SU-DHL-6 (cell line): Measurements from ENCODE around the gene FARS2.
"Not testable (repeated sequence)": the region's sequence is repeated elsewhere in the genome, so short reads cannot be mapped to it uniquely, and the experiment has no call there.

Experiments
- H2AFZ ChIP-seq: fragments of 200-600 bp; sonication (generic); 2 replicates; pipeline ENCODE4 v1.6.1; 2014; ENCODE audit warnings: low read depth, mild to moderate bottlenecking, moderate library complexity, mixed read lengths, antibody characterized with exemption, low read length; ENCODE audit not compliant: severe bottlenecking
- H3F3A ChIP-seq: fragments of 200-600 bp; shearing (Covaris generic); 2 replicates; pipeline ENCODE4 v1.6.0; 2016; ENCODE audit warnings: antibody characterized with exemption, mild to moderate bottlenecking; ENCODE audit not compliant: insufficient read depth
- H3K27ac ChIP-seq: fragments of 200-600 bp; sonication (generic); 2 replicates; pipeline ENCODE4 v1.5.1; 2016; ENCODE audit warnings: low read depth, mild to moderate bottlenecking, low read length, moderate library complexity, mixed read lengths
- H3K27me3 ChIP-seq: fragments of 200-600 bp; sonication (generic), shearing (Covaris generic); 2 replicates; pipeline ENCODE4 v1.6.0; 2014; ENCODE audit warnings: mild to moderate bottlenecking, low read length
- H3K36me3 ChIP-seq: fragments of 200-600 bp; sonication (generic); 2 replicates; pipeline ENCODE4 v1.6.1; 2014; ENCODE audit warnings: mild to moderate bottlenecking, low read length, mixed read lengths
- H3K4me2 ChIP-seq: fragments of 300-600, 200-600 bp; shearing (Covaris generic), sonication (generic); 2 replicates; pipeline ENCODE4 v1.6.0; 2014; ENCODE audit warnings: low read length, low read depth, mild to moderate bottlenecking; ENCODE audit not compliant: poor library complexity, severe bottlenecking
- H3K4me3 ChIP-seq: fragments of 200-600 bp; sonication (generic); 2 replicates; pipeline ENCODE4 v1.5.1; 2014; ENCODE audit warnings: antibody characterized with exemption, low read length, mild to moderate bottlenecking, mixed read lengths; ENCODE audit not compliant: insufficient read depth, poor library complexity, severe bottlenecking
- H3K79me2 ChIP-seq: fragments of 200-600 bp; sonication (generic); 2 replicates; pipeline ENCODE4 v1.6.1; 2014; ENCODE audit warnings: mild to moderate bottlenecking, low read length, moderate library complexity; ENCODE audit not compliant: insufficient read depth
- H3K9ac ChIP-seq: fragments of 200-600 bp; sonication (generic); 2 replicates; pipeline ENCODE4 v1.7.0; 2014; ENCODE audit warnings: mild to moderate bottlenecking, low read length
- H3K9me2 ChIP-seq: fragments of 200-600 bp; sonication (generic); replicated peaks from 2 replicates; pipeline ENCODE4 v1.6.1; 2014; ENCODE audit warnings: low read length; ENCODE audit not compliant: insufficient read depth
- H3K9me3 ChIP-seq: fragments of 200-600 bp; sonication (generic); 2 replicates; pipeline ENCODE4 v1.6.1; 2014; ENCODE audit warnings: low read length, mixed read lengths; ENCODE audit not compliant: insufficient read depth
- H4K20me1 ChIP-seq: fragments of 200-600 bp; sonication (generic); 2 replicates; pipeline ENCODE4 v1.6.1; 2014; ENCODE audit warnings: low read depth, mild to moderate bottlenecking, antibody characterized with exemption, low read length, moderate library complexity, mixed read lengths
- CTCF ChIP-seq: fragments of 200-600 bp; sonication (generic); IDR thresholded peaks from one replicate; pipeline ENCODE4 v1.5.1; 2017; ENCODE audit warnings: antibody characterized with exemption, mild to moderate bottlenecking, low read length, moderate library complexity; ENCODE audit not compliant: insufficient read depth, poor library complexity, severe bottlenecking
- EZH2phosphoT487 ChIP-seq: fragments of 200-600 bp; sonication (generic), shearing (Covaris generic); conservative IDR thresholded peaks from 2 replicates; pipeline ENCODE4 v1.6.1; 2018; ENCODE audit warnings: mild to moderate bottlenecking, antibody characterized with exemption, low read length, moderate library complexity, mixed read lengths

The FARS2 gene

GRCh38 chr6:5679691-5680090, 418.4 kb downstream of the FARS2 start:
- Histone ChIP-seq H3K9me3 (no peaks in the 10 kb centered on the region), H3F3A (no peaks in the 10 kb centered on the region), H3K4me3 (no peak overlapping the region), H3K9ac (no peak overlapping the region), H4K20me1 (no peaks in the 10 kb centered on the region), H3K4me2 (no peak overlapping the region), H3K27ac (no peak overlapping the region), H3K79me2 (no peaks in the 10 kb centered on the region), H3K36me3 (no peaks in the 10 kb centered on the region), H3K27me3 (no peaks in the 10 kb centered on the region), H2AFZ (no peak overlapping the region), H3K9me2 (no peaks in the 10 kb centered on the region)
- TF ChIP-seq CTCF (no peak), EZH2phosphoT487 (no peak)

- Histone ChIP-seq H3K9me3 (no peaks in the 10 kb centered on the region), H3K36me3 (no peaks in the 10 kb centered on the region), H3F3A (no peaks in the 10 kb centered on the region), H3K9me2 (no peaks in the 10 kb centered on the region), H4K20me1 (no peaks in the 10 kb centered on the region), H3K27ac (no peak overlapping the region), H2AFZ (no peak overlapping the region), H3K4me2 (no peak overlapping the region), H3K27me3 (no peaks in the 10 kb centered on the region), H3K9ac (no peak overlapping the region), H3K4me3 (no peak overlapping the region), H3K79me2 (no peaks in the 10 kb centered on the region)
- no peak for TF ChIP-seq CTCF
- no peak for TF ChIP-seq EZH2phosphoT487
Measured at GRCh38 chr6:5680095-5680494, 418.8 kb downstream of the FARS2 start.

- TF ChIP-seq EZH2phosphoT487, result no peak
- no peak for TF ChIP-seq CTCF
- H3K27ac ChIP-seq, result no peak overlapping the region
- no peaks in the 10 kb centered on the region for H3K27me3 ChIP-seq
- H3K9me3 ChIP-seq, result no peaks in the 10 kb centered on the region
- H3F3A ChIP-seq, result no peaks in the 10 kb centered on the region
- H3K4me2 ChIP-seq, result no peak overlapping the region
- no peak overlapping the region for H2AFZ ChIP-seq
- H3K9ac ChIP-seq, result no peak overlapping the region
- no peaks in the 10 kb centered on the region for H3K79me2 ChIP-seq
- no peaks in the 10 kb centered on the region for H3K9me2 ChIP-seq
- H3K4me3 ChIP-seq, result no peak overlapping the region
- H4K20me1 ChIP-seq, result no peaks in the 10 kb centered on the region
- H3K36me3 ChIP-seq, result no peaks in the 10 kb centered on the region
Measured at GRCh38 chr6:5681480-5681879, 420.2 kb downstream of the FARS2 start.

- Histone ChIP-seq H3K9me2 (no peaks in the 10 kb centered on the region), H3K27me3 (no peaks in the 10 kb centered on the region), H4K20me1 (no peaks in the 10 kb centered on the region), H3K9me3 (no peaks in the 10 kb centered on the region), H3F3A (no peaks in the 10 kb centered on the region), H3K79me2 (no peaks in the 10 kb centered on the region), H3K4me3 (no peak overlapping the region), H3K4me2 (no peak overlapping the region), H3K36me3 (no peaks in the 10 kb centered on the region), H3K27ac (no peak overlapping the region), H3K9ac (no peak overlapping the region), H2AFZ (no peak overlapping the region)
- TF ChIP-seq EZH2phosphoT487, result no peak
- no peak for TF ChIP-seq CTCF
Measured at GRCh38 chr6:5682530-5682929, 421.2 kb downstream of the FARS2 start.

- not testable (repeated sequence) for H3K27me3 ChIP-seq, H4K20me1 ChIP-seq, H3K27ac ChIP-seq, H3F3A ChIP-seq, H3K4me3 ChIP-seq, H2AFZ ChIP-seq, H3K4me2 ChIP-seq, H3K79me2 ChIP-seq, H3K36me3 ChIP-seq, H3K9ac ChIP-seq, H3K9me3 ChIP-seq, H3K9me2 ChIP-seq
Measured at GRCh38 chr6:5683747-5684146, 422.4 kb downstream of the FARS2 start.
